Nephron progenitor cell (in vitro differentiated cells): ENCODE data around the gene CIAPIN1.

Experiments used
- DNase-seq: peaks from one replicate; pipeline ENCODE4 v3.0.0; 2021
- H3K27ac Mint-ChIP-seq: 2 replicates; pipeline ENCODE4 v1.8.0; 2021; ENCODE audit warnings: mild to moderate bottlenecking, moderate library complexity, mixed read lengths
- H3K27me3 Mint-ChIP-seq: 2 replicates; pipeline ENCODE4 v1.8.0; 2021; ENCODE audit warnings: mild to moderate bottlenecking, low read depth, mixed read lengths; ENCODE audit not compliant: poor library complexity
- H3K36me3 Mint-ChIP-seq: 2 replicates; pipeline ENCODE4 v1.8.0; 2021; ENCODE audit warnings: low read depth, mixed read lengths
- H3K4me1 Mint-ChIP-seq: 2 replicates; pipeline ENCODE4 v1.8.0; 2021; ENCODE audit warnings: mixed read lengths
- H3K4me3 Mint-ChIP-seq: 2 replicates; pipeline ENCODE4 v1.8.0; 2021; ENCODE audit warnings: mild to moderate bottlenecking, moderate library complexity, mixed read lengths
- H3K9me3 Mint-ChIP-seq: 2 replicates; pipeline ENCODE4 v1.8.0; 2021; ENCODE audit warnings: mild to moderate bottlenecking, moderate library complexity, mixed read lengths
- CTCF ChIP-seq: fragments of 200-600 bp; sonication (generic); IDR thresholded peaks from 2 replicates; pipeline ENCODE4 v1.5.0; 2021; ENCODE audit warnings: antibody characterized with exemption

The CIAPIN1 gene

GRCh38 chr16:57380671-57381462 lies 66.3 kb downstream of the CIAPIN1 start:
- Mint-ChIP-seq H3K27ac (no peak overlapping the region), H3K4me3 (no peak overlapping the region)

GRCh38 chr16:57379579-57379978 lies 67.6 kb downstream of the CIAPIN1 start:
- TF ChIP-seq CTCF: no peak
- Mint-ChIP-seq H3K27me3 (peaks cover 12% of the 10 kb centered on the region), H3K27ac (no peak overlapping the region), H3K36me3 (no peaks in the 10 kb centered on the region), H3K4me1 (peaks cover 17% of the 10 kb centered on the region), H3K4me3 (no peak overlapping the region), H3K9me3 (no peaks in the 10 kb centered on the region)
- DNase-seq: no peak

More at GRCh38 chr16:57380671-57381462, 66.3 kb downstream of the CIAPIN1 start:
- Mint-ChIP-seq H3K27me3 (peaks cover 12% of the 10 kb centered on the region), H3K36me3 (no peaks in the 10 kb centered on the region), H3K4me1 (peaks cover 15% of the 10 kb centered on the region), H3K9me3 (no peaks in the 10 kb centered on the region)
- DNase-seq: no peak
- no peak for TF ChIP-seq CTCF
